ENCODE data around the gene AUTS2.
A peak's percentile ranks its signal among the peaks of the same experiment; 100 is the strongest.

The AUTS2 gene

GRCh38 chr7:69893906-69894305 lies 295.6 kb downstream of the AUTS2 start:
- DNase-seq (ENCODE audit: low spot score): no peak

- no peak for DNase-seq (ENCODE audit: low spot score)
Observed at GRCh38 chr7:69895446-69895845, 297.2 kb downstream of the AUTS2 start.

GRCh38 chr7:69896121-69896520 lies 297.8 kb downstream of the AUTS2 start:
- DNase-seq (ENCODE audit: low spot score): no peak

- no peak for DNase-seq (ENCODE audit: low spot score)
Observed at GRCh38 chr7:69898189-69898588, 299.9 kb downstream of the AUTS2 start.

- no peak for DNase-seq (ENCODE audit: low spot score)
Observed at GRCh38 chr7:69903410-69903809, 305.1 kb downstream of the AUTS2 start.

- DNase-seq (ENCODE audit: low spot score): no peak
Observed at GRCh38 chr7:69906283-69906995, 308.2 kb downstream of the AUTS2 start.

- no peak for DNase-seq (ENCODE audit: low spot score)
Observed at GRCh38 chr7:69907720-69908119, 309.4 kb downstream of the AUTS2 start.

GRCh38 chr7:69908454-69908853 lies 310.2 kb downstream of the AUTS2 start:
- DNase-seq (ENCODE audit: low spot score): no peak

- DNase-seq (ENCODE audit: low spot score): no peak
Observed at GRCh38 chr7:69910150-69910549, 311.9 kb downstream of the AUTS2 start.

- DNase-seq (ENCODE audit: low spot score): no peak
Observed at GRCh38 chr7:69911337-69911736, 313.1 kb downstream of the AUTS2 start.

- no peak for DNase-seq (ENCODE audit: low spot score)
Observed at GRCh38 chr7:69912141-69912540, 313.9 kb downstream of the AUTS2 start.

- DNase-seq (ENCODE audit: low spot score): no peak
Observed at GRCh38 chr7:69912846-69913245, 314.6 kb downstream of the AUTS2 start.

GRCh38 chr7:69919426-69920111 lies 321.3 kb downstream of the AUTS2 start:
- no peak for DNase-seq (ENCODE audit: low spot score)

- DNase-seq (ENCODE audit: low spot score): no peak
Observed at GRCh38 chr7:69920797-69921196, 322.5 kb downstream of the AUTS2 start.

- no peak for DNase-seq (ENCODE audit: low spot score)
Observed at GRCh38 chr7:69922026-69922803, 323.9 kb downstream of the AUTS2 start.

- DNase-seq (ENCODE audit: low spot score): no peak
Observed at GRCh38 chr7:69927461-69927860, 329.2 kb downstream of the AUTS2 start.

GRCh38 chr7:69928621-69929020 lies 330.3 kb downstream of the AUTS2 start:
- DNase-seq (ENCODE audit: low spot score): no peak

- no peak for DNase-seq (ENCODE audit: low spot score)
Observed at GRCh38 chr7:69929622-69930021, 331.3 kb downstream of the AUTS2 start.

GRCh38 chr7:69932034-69932628 lies 333.9 kb downstream of the AUTS2 start:
- peak; percentile 69 for DNase-seq (ENCODE audit: low spot score)

GRCh38 chr7:69934144-69934903 lies 336.0 kb downstream of the AUTS2 start:
- DNase-seq (ENCODE audit: low spot score): peak; percentile 20

GRCh38 chr7:69935107-69935506 lies 336.8 kb downstream of the AUTS2 start:
- no peak for DNase-seq (ENCODE audit: low spot score)

GRCh38 chr7:69937097-69937496 lies 338.8 kb downstream of the AUTS2 start:
- no peak for DNase-seq (ENCODE audit: low spot score)
